NCI-H2196 treated with DMSO at 0.1 percent for 48 hours (cell line): ENCODE results near the gene FGF8.
A peak's percentile ranks its signal among the peaks of the same experiment; 100 is the strongest.
"Not testable (repeated sequence)": the region's sequence is repeated elsewhere in the genome, so short reads cannot be mapped to it uniquely, and the experiment has no call there.

ENCODE experiments used
- DNase-seq: peaks from one replicate; lab custom pipeline; 2025; ENCODE audit not compliant: unreplicated experiment; lab: John Stamatoyannopoulos, UW

Gene FGF8

GRCh38 chr10:101775273-101776160 is at the start of gene FGF8:
FGF8 (minus strand) TSS chr10:101776114; CDS start chr10:101775900, 214 bp downstream.
- no peak for DNase-seq

GRCh38 chr10:101824736-101825135 is 48.8 kb upstream of the FGF8 start:
- DNase-seq: no peak

GRCh38 chr10:101818872-101819633 is 43.1 kb upstream of the FGF8 start:
- DNase-seq: no peak

- DNase-seq: peak; percentile 90
Observed at GRCh38 chr10:101818119-101818871, 42.4 kb upstream of the FGF8 start, which contains the start of gene OGA. OGA (minus strand) TSS chr10:101818444; CDS start chr10:101818022, 422 bp downstream.

- DNase-seq: no peak
Observed at GRCh38 chr10:101817337-101818118, 41.6 kb upstream of the FGF8 start.

GRCh38 chr10:101816913-101817336 is 41.0 kb upstream of the FGF8 start:
- no peak for DNase-seq

- no peak for DNase-seq
Observed at GRCh38 chr10:101816376-101816775, 40.5 kb upstream of the FGF8 start.

GRCh38 chr10:101814466-101815071 is 38.7 kb upstream of the FGF8 start:
- DNase-seq: no peak

GRCh38 chr10:101812606-101813005 is 36.7 kb upstream of the FGF8 start:
- DNase-seq: no peak

GRCh38 chr10:101807158-101807557 is 31.2 kb upstream of the FGF8 start:
- DNase-seq: no peak

- DNase-seq: no peak
Observed at GRCh38 chr10:101803511-101803910, 27.6 kb upstream of the FGF8 start.

- DNase-seq: no peak
Observed at GRCh38 chr10:101797403-101798059, 21.6 kb upstream of the FGF8 start.

GRCh38 chr10:101793526-101793925 is 17.6 kb upstream of the FGF8 start:
- no peak for DNase-seq

GRCh38 chr10:101789686-101790085 is 13.8 kb upstream of the FGF8 start:
- DNase-seq: no peak

- not testable (repeated sequence) for DNase-seq
Observed at GRCh38 chr10:101789231-101789630, 13.3 kb upstream of the FGF8 start.

GRCh38 chr10:101785801-101786200 is 9.9 kb upstream of the FGF8 start:
- DNase-seq: no peak

- no peak for DNase-seq
Observed at GRCh38 chr10:101784558-101784957, 8.6 kb upstream of the FGF8 start.

GRCh38 chr10:101783736-101784118 is 7.8 kb upstream of the FGF8 start:
- DNase-seq: no peak
